Fibroblast of mammary gland (primary cell): ENCODE data around the gene SPON2.

Source experiments
- DNase-seq: peaks from one replicate; pipeline ENCODE4 v3.0.0-alpha.2; 2010; ENCODE audit warnings: low read depth
- H3K4me3 ChIP-seq: 2 replicates; pipeline ENCODE4 v1.5.1; 2011; ENCODE audit warnings: low read depth, mild to moderate bottlenecking, low read length, moderate library complexity; ENCODE audit not compliant: control insufficient read depth
- TF ChIP-seq, protein P1 (sequence below): conservative IDR thresholded peaks from 2 replicates; pipeline ENCODE4 v1.5.1; 2011; ENCODE audit warnings: low read depth, low read length, inconsistent platforms; ENCODE audit not compliant: control insufficient read depth, insufficient read depth

SPON2 gene

DNA sequence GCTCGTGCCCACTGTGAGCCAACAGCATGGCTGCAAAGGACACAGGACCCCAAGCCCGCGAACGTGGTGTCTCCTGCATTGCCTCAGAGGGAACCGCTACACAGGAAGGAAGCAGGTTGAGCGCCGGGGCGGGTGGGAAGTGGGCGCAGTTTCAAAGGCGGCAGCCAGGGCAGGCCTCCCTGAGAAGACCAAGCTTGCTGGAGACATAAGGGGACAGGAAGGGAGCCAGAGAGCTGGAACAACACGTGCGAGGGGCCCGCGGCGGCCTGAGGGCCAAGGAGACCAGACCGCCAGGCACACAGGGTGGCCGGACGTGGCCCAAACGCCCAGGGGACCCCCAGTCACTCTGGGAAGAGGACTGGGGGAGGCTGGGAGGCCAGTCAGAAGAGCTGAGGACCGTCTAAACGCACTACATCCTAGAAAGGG is 44.5 kb upstream of the SPON2 start:
- H3K4me3 ChIP-seq: no peak overlapping the region
- DNase-seq: no peak
- TF ChIP-seq, protein P1, sequence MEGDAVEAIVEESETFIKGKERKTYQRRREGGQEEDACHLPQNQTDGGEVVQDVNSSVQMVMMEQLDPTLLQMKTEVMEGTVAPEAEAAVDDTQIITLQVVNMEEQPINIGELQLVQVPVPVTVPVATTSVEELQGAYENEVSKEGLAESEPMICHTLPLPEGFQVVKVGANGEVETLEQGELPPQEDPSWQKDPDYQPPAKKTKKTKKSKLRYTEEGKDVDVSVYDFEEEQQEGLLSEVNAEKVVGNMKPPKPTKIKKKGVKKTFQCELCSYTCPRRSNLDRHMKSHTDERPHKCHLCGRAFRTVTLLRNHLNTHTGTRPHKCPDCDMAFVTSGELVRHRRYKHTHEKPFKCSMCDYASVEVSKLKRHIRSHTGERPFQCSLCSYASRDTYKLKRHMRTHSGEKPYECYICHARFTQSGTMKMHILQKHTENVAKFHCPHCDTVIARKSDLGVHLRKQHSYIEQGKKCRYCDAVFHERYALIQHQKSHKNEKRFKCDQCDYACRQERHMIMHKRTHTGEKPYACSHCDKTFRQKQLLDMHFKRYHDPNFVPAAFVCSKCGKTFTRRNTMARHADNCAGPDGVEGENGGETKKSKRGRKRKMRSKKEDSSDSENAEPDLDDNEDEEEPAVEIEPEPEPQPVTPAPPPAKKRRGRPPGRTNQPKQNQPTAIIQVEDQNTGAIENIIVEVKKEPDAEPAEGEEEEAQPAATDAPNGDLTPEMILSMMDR: no peak

GRCh38 chr4:1216076-1216614 is 43.8 kb upstream of the SPON2 start:
- DNase-seq: no peak
- H3K4me3 ChIP-seq: no peak overlapping the region
- TF ChIP-seq, protein P1: no peak

GRCh38 chr4:1215141-1216075 is 43.0 kb upstream of the SPON2 start:
- DNase-seq: peak; percentile 86
- no peak overlapping the region for H3K4me3 ChIP-seq
- TF ChIP-seq, protein P1: no peak

- H3K4me3 ChIP-seq: no peak overlapping the region
- DNase-seq: no peak
- TF ChIP-seq, protein P1: no peak
Observed at GRCh38 chr4:1214101-1215095, 42.0 kb upstream of the SPON2 start.

DNA sequence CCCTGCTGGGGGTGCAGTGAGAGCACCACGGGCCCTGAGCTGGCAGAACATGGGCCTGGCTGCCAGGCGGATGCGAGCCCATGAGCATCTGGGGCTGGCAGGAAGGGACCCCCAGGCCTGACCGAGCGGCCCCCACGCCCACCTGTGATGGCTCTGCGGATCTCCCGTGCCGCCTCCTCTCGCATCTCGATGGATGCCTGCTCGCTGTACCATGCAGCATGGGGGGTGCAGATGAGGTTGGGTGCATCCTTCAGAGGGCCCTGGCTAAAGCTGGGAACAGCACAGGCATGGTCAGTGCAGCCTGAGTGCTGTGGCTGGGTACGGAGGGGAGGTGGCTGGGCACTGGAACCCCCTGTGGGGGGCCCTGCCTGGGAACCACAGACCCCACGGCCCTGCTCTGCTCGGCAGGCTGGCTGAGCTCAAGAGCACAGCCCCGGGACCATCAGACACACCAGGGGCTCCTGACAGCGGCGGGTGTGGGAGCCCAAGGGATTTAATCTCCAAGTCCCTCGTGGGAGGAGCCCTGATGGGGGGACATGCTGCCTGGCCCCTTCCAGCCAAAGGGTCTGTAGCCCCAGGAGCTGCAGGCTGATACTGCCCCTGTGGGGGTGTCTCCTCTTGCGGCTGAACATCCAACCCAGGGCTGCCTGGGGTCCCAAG is 41.1 kb upstream of the SPON2 start:
- H3K4me3 ChIP-seq: no peak overlapping the region
- no peak for DNase-seq
- TF ChIP-seq, protein P1: no peak

DNA sequence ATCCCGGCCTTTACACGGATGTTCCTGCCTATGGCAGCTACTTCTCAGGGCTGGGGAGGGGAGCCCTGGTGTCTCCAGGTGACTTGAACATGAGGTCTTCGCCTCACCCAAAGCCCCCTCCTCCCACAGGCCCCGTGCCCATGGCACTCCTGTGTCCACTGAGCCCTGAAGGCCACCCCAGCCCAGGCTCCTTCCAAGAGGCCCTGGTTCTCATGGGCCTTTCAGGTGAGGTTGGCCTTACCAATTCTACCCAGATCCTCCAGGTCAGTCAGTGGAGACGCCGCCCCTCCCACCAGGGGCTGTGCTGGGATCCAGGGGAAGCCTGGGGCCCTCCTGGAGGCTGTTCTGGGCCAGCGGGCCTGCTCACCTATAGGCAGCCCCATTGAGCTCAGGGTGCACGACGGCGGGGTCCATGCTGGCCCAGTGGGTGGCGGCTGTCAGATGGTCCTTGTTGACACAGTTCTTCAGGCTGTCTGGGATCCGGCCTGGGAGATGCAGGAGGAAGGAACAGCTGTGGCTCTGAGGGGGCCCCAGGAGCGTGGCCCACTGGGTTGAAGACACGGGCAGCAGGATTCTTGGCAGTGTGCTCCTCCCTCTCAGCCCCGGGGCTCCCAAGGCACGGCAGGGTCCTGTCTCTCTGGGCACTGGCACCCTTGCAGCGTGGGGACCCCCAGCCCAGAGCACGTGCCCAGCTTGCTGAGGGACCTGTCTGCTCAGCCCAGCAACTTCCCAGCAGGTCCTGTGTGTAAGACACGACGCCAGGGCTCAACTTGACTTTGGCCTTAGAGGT is 40.4 kb upstream of the SPON2 start:
- TF ChIP-seq, protein P1: no peak
- H3K4me3 ChIP-seq: no peak overlapping the region
- no peak for DNase-seq
